ENCODE results near the gene UBE2Q2.

UBE2Q2 gene

GRCh38 chr15:75836959-75837334, 6.3 kb upstream of the UBE2Q2 start:
- H3K4me2 ChIP-seq (ENCODE audit: low read length): no peak overlapping the region
- no peak overlapping the region for H3K9ac ChIP-seq (ENCODE audit: low read length)
- H2AFZ ChIP-seq (ENCODE audit: low read depth, low read length): no peak overlapping the region

GRCh38 chr15:75840659-75841058, 2.6 kb upstream of the UBE2Q2 start:
- Histone ChIP-seq H2AFZ (ENCODE audit: low read depth, low read length) (no peak overlapping the region), H3K4me1 (ENCODE audit: low read length) (peaks cover 24% of the 10 kb centered on the region), H3K36me3 (replicated peaks; ENCODE audit: low read depth, low read length) (peaks cover 10% of the 10 kb centered on the region), H3K79me2 (ENCODE audit: low read length) (peaks cover 19% of the 10 kb centered on the region), H4K20me1 (ENCODE audit: insufficient read depth, low read length) (peaks cover 15% of the 10 kb centered on the region), H3K9me3 (ENCODE audit: insufficient read depth, low read length) (no peaks in the 10 kb centered on the region), H3K9ac (ENCODE audit: low read length) (no peak overlapping the region), H3K4me2 (ENCODE audit: low read length) (no peak overlapping the region), H3K4me3 (ENCODE audit: low read length) (no peak overlapping the region), H3K27me3 (ENCODE audit: low read depth, low read length) (peaks cover 12% of the 10 kb centered on the region), H3K27ac (ENCODE audit: low read length) (no peak overlapping the region)
- no peak for TF ChIP-seq CTCF (IDR thresholded peaks at IDR 0.05; ENCODE audit: low read depth, low read length)
- TF ChIP-seq EZH2phosphoT487 (IDR thresholded peaks at IDR 0.05; ENCODE audit: low read depth): no peak

More at GRCh38 chr15:75836959-75837334, 6.3 kb upstream of the UBE2Q2 start:
- Histone ChIP-seq H3K27ac (ENCODE audit: low read length) (no peak overlapping the region), H3K4me1 (ENCODE audit: low read length) (peaks cover 7% of the 10 kb centered on the region), H3K4me3 (ENCODE audit: low read length) (no peak overlapping the region), H3K36me3 (replicated peaks; ENCODE audit: low read depth, low read length) (no peaks in the 10 kb centered on the region), H3K9me3 (ENCODE audit: insufficient read depth, low read length) (no peaks in the 10 kb centered on the region), H4K20me1 (ENCODE audit: insufficient read depth, low read length) (no peaks in the 10 kb centered on the region), H3K27me3 (ENCODE audit: low read depth, low read length) (peaks cover 12% of the 10 kb centered on the region; the same call in 1 of the 2 replicates), H3K79me2 (ENCODE audit: low read length) (no peaks in the 10 kb centered on the region)
- TF ChIP-seq CTCF (IDR thresholded peaks at IDR 0.05; ENCODE audit: low read depth, low read length) (no peak), EZH2phosphoT487 (IDR thresholded peaks at IDR 0.05; ENCODE audit: low read depth) (no peak)

GRCh38 chr15:75841626-75842025, 1.6 kb upstream of the UBE2Q2 start:
- Histone ChIP-seq H2AFZ (ENCODE audit: low read depth, low read length) (no peak overlapping the region), H3K27ac (ENCODE audit: low read length) (no peak overlapping the region), H3K9ac (ENCODE audit: low read length) (no peak overlapping the region), H3K36me3 (replicated peaks; ENCODE audit: low read depth, low read length) (peaks cover 13% of the 10 kb centered on the region), H3K4me1 (ENCODE audit: low read length) (peaks cover 25% of the 10 kb centered on the region), H3K4me3 (ENCODE audit: low read length) (no peak overlapping the region), H3K27me3 (ENCODE audit: low read depth, low read length) (peaks cover 12% of the 10 kb centered on the region), H3K79me2 (ENCODE audit: low read length) (peaks cover 29% of the 10 kb centered on the region), H3K9me3 (ENCODE audit: insufficient read depth, low read length) (no peaks in the 10 kb centered on the region), H4K20me1 (ENCODE audit: insufficient read depth, low read length) (peaks cover 18% of the 10 kb centered on the region), H3K4me2 (ENCODE audit: low read length) (no peak overlapping the region)
- no peak for TF ChIP-seq CTCF (IDR thresholded peaks at IDR 0.05; ENCODE audit: low read depth, low read length)
- no peak for TF ChIP-seq EZH2phosphoT487 (IDR thresholded peaks at IDR 0.05; ENCODE audit: low read depth)

GRCh38 chr15:75843678-75844581, 683 bp downstream of the UBE2Q2 start:
- H3K9ac ChIP-seq (ENCODE audit: low read length): peak overlapping the region; percentile 82
- H4K20me1 ChIP-seq (ENCODE audit: insufficient read depth, low read length): peaks cover 37% of the 10 kb centered on the region
- peaks cover 52% of the 10 kb centered on the region for H3K79me2 ChIP-seq (ENCODE audit: low read length)
- H3K27ac ChIP-seq (ENCODE audit: low read length): peak overlapping the region; percentile 59
- H2AFZ ChIP-seq (ENCODE audit: low read depth, low read length): peak overlapping the region; percentile 88
- H3K27me3 ChIP-seq (ENCODE audit: low read depth, low read length): peaks cover 12% of the 10 kb centered on the region
- H3K4me1 ChIP-seq (ENCODE audit: low read length): peaks cover 31% of the 10 kb centered on the region
- peak overlapping the region; percentile 92 for H3K4me3 ChIP-seq (ENCODE audit: low read length)
- H3K9me3 ChIP-seq (ENCODE audit: insufficient read depth, low read length): no peaks in the 10 kb centered on the region
- TF ChIP-seq EZH2phosphoT487 (IDR thresholded peaks at IDR 0.05; ENCODE audit: low read depth) (no peak), CTCF (IDR thresholded peaks at IDR 0.05; ENCODE audit: low read depth, low read length) (no peak)
- H3K4me2 ChIP-seq (ENCODE audit: low read length): peak overlapping the region; percentile 93
- peaks cover 16% of the 10 kb centered on the region for H3K36me3 ChIP-seq (replicated peaks; ENCODE audit: low read depth, low read length)
